Measurements from ENCODE around the gene CHST15. TPM values are rescaled to one million over a fixed set of nuclear protein-coding genes. Genes with fewer than 3 reads are reported as not detected.

The CHST15 gene
- total RNA-seq, 1 donor from 2014 or later, result 148 TPM

GRCh38 chr10:124112891-124113580 is 19.6 kb upstream of the CHST15 start:
- peaks cover 12% of the 10 kb centered on the region for H3K36me3 Mint-ChIP-seq (ENCODE audit: low read depth, unreplicated experiment)
- H3K9me3 Mint-ChIP-seq (ENCODE audit: unreplicated experiment), result no peaks in the 10 kb centered on the region
- DNase-seq (ENCODE audit: low spot score), result no peak
- H3K27ac Mint-ChIP-seq (ENCODE audit: unreplicated experiment), result no peak overlapping the region
- peaks cover 34% of the 10 kb centered on the region for H3K4me1 Mint-ChIP-seq (ENCODE audit: unreplicated experiment)
- TF ChIP-seq CTCF (IDR thresholded peaks at IDR 0.05; ENCODE audit: unreplicated experiment), result no peak
- H3K4me3 Mint-ChIP-seq (ENCODE audit: unreplicated experiment), result no peak overlapping the region
- H3K27me3 Mint-ChIP-seq (ENCODE audit: unreplicated experiment), result peaks cover 8% of the 10 kb centered on the region

DNA sequence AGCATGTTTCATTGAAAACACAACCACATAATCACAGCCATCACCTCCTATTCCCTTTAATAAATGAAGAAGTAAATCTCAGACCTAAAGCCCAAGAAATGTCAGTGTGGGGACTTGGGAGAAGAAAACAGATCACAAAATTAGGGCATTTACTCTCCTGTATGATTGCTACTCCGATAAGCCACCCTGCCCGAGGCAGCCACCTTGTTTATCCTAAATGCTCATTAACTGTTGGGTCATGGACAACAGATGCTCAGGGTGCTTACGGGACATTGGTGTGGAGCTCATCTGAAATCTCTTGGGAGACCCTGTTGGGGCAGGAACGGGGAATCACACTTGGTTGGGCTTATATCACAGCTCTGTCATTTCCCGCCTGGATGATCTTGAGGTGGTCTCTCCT is 17.5 kb upstream of the CHST15 start:
- no peak for DNase-seq (ENCODE audit: low spot score)
- H3K9me3 Mint-ChIP-seq (ENCODE audit: unreplicated experiment), result no peaks in the 10 kb centered on the region
- no peak overlapping the region for H3K27ac Mint-ChIP-seq (ENCODE audit: unreplicated experiment)
- TF ChIP-seq CTCF (IDR thresholded peaks at IDR 0.05; ENCODE audit: unreplicated experiment), result no peak
- peaks cover 23% of the 10 kb centered on the region for H3K4me1 Mint-ChIP-seq (ENCODE audit: unreplicated experiment)
- no peak overlapping the region for H3K4me3 Mint-ChIP-seq (ENCODE audit: unreplicated experiment)
- H3K36me3 Mint-ChIP-seq (ENCODE audit: low read depth, unreplicated experiment), result peaks cover 12% of the 10 kb centered on the region
- H3K27me3 Mint-ChIP-seq (ENCODE audit: unreplicated experiment), result peaks cover 12% of the 10 kb centered on the region

GRCh38 chr10:124109261-124109660 is 15.9 kb upstream of the CHST15 start:
- H3K9me3 Mint-ChIP-seq (ENCODE audit: unreplicated experiment), result no peaks in the 10 kb centered on the region
- peaks cover 15% of the 10 kb centered on the region for H3K27me3 Mint-ChIP-seq (ENCODE audit: unreplicated experiment)
- H3K4me1 Mint-ChIP-seq (ENCODE audit: unreplicated experiment), result peaks cover 19% of the 10 kb centered on the region
- H3K36me3 Mint-ChIP-seq (ENCODE audit: low read depth, unreplicated experiment), result peaks cover 11% of the 10 kb centered on the region
- H3K27ac Mint-ChIP-seq (ENCODE audit: unreplicated experiment), result no peak overlapping the region
- DNase-seq (ENCODE audit: low spot score), result no peak
- no peak for TF ChIP-seq CTCF (IDR thresholded peaks at IDR 0.05; ENCODE audit: unreplicated experiment)
- no peak overlapping the region for H3K4me3 Mint-ChIP-seq (ENCODE audit: unreplicated experiment)

- no peak for TF ChIP-seq CTCF (IDR thresholded peaks at IDR 0.05; ENCODE audit: unreplicated experiment)
- Mint-ChIP-seq H3K4me1 (ENCODE audit: unreplicated experiment) (peaks cover 16% of the 10 kb centered on the region), H3K4me3 (ENCODE audit: unreplicated experiment) (no peak overlapping the region), H3K36me3 (ENCODE audit: low read depth, unreplicated experiment) (peaks cover 8% of the 10 kb centered on the region), H3K27ac (ENCODE audit: unreplicated experiment) (no peak overlapping the region), H3K9me3 (ENCODE audit: unreplicated experiment) (no peaks in the 10 kb centered on the region), H3K27me3 (ENCODE audit: unreplicated experiment) (peaks cover 15% of the 10 kb centered on the region)
- DNase-seq (ENCODE audit: low spot score), result no peak
Observed at GRCh38 chr10:124107072-124107471, 13.7 kb upstream of the CHST15 start.

- no peak for TF ChIP-seq CTCF (IDR thresholded peaks at IDR 0.05; ENCODE audit: unreplicated experiment)
- DNase-seq (ENCODE audit: low spot score), result no peak
- Mint-ChIP-seq H3K4me3 (ENCODE audit: unreplicated experiment) (no peak overlapping the region), H3K9me3 (ENCODE audit: unreplicated experiment) (no peaks in the 10 kb centered on the region), H3K27me3 (ENCODE audit: unreplicated experiment) (peaks cover 15% of the 10 kb centered on the region), H3K27ac (ENCODE audit: unreplicated experiment) (no peak overlapping the region), H3K36me3 (ENCODE audit: low read depth, unreplicated experiment) (peaks cover 8% of the 10 kb centered on the region), H3K4me1 (ENCODE audit: unreplicated experiment) (peaks cover 16% of the 10 kb centered on the region)
Observed at GRCh38 chr10:124106241-124106879, 13.0 kb upstream of the CHST15 start.

All from endothelial cell (in vitro differentiated cells).